Stimulated activated CD4-positive, alpha-beta T cell treated with anti-CD3 and anti-CD28 coated beads, TNF-alpha, amount 100 ng/mL, for 48 hours (primary cell): ENCODE measurements around the gene PWWP2A.
"Not testable (repeated sequence)": the region's sequence is repeated elsewhere in the genome, so short reads cannot be mapped to it uniquely, and the experiment has no call there.

Experiments used
- DNase-seq, 3 donors: peaks; one replicate each; pipeline ENCODE4 v3.0.0-alpha.2; 2020; ENCODE audit warnings: low read depth in 3 of 3

The PWWP2A gene, protein sequence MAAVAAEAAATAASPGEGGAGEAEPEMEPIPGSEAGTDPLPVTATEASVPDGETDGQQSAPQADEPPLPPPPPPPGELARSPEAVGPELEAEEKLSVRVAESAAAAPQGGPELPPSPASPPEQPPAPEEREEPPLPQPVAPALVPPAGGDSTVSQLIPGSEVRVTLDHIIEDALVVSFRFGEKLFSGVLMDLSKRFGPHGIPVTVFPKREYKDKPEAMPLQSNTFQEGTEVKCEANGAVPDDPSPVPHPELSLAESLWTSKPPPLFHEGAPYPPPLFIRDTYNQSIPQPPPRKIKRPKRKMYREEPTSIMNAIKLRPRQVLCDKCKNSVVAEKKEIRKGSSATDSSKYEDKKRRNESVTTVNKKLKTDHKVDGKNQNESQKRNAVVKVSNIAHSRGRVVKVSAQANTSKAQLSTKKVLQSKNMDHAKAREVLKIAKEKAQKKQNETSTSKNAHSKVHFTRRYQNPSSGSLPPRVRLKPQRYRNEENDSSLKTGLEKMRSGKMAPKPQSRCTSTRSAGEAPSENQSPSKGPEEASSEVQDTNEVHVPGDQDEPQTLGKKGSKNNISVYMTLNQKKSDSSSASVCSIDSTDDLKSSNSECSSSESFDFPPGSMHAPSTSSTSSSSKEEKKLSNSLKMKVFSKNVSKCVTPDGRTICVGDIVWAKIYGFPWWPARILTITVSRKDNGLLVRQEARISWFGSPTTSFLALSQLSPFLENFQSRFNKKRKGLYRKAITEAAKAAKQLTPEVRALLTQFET

DNA sequence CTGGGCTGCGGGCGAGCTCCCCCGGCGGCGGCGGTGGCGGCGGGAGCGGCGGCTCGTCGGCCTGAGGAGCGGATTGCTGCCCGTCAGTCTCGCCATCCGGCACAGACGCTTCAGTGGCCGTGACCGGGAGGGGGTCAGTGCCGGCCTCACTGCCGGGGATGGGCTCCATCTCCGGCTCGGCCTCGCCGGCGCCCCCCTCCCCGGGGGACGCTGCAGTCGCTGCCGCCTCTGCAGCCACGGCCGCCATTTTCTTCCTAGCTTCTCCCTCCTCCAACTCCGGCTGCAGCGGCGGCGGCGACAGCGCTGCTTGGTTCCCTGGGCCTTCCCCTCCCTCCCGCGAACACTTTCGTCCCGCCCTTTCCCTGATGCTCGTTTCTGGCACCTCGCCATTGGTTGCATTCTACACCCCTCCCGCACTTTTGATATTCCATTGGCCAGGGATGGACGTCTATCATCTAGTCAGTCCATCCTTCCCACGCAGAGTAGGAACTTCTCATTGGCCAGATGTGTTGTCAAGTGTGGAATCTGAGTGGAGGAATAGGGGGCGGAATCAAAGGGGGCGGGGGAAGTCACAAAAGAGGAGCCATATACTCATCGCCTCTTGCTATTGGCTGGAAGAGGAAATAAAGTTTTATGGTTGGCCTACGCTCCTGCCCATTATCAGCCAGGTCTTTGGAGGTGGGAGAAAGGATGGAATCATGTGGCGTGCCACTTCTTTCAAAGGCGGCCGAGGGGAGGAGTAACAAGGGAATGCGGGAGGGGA, at the start of gene PWWP2A:
PWWP2A (minus strand) TSS at position 309 of the 763 bp plus-strand sequence; CDS start at position 247, 62 bp downstream.
- peak; percentile 93 to 96 (median 94) for DNase-seq

DNA sequence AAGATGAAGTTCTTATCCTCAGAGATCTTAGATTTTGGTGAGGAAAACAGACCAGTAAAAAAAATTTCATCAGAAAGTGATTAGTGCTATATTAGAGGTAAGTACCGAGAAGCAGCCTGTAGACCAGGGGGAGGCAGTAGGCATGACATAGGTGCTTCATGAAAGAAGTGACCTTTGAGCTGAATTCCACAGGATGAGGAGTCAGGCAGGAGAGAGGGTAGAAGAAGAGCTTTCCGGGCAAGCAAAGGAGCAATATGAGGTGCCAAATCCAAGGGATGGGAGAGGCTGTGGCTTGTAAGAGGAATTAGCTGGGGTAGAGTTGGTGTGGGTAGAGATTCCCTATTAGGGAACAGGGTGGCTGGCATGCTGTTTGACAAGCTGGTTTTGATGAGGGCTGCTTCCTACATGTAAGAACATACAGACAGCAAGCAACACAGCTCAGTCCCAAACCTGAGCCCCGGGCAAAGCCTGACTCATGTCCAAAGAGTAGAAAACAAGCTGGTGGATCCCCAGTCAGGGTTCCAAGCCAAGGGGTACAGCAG, 48.4 kb upstream of the PWWP2A start:
- DNase-seq, result no peak

- DNase-seq, result no peak
Measured at GRCh38 chr5:160166973-160167623, 47.8 kb upstream of the PWWP2A start.

DNA sequence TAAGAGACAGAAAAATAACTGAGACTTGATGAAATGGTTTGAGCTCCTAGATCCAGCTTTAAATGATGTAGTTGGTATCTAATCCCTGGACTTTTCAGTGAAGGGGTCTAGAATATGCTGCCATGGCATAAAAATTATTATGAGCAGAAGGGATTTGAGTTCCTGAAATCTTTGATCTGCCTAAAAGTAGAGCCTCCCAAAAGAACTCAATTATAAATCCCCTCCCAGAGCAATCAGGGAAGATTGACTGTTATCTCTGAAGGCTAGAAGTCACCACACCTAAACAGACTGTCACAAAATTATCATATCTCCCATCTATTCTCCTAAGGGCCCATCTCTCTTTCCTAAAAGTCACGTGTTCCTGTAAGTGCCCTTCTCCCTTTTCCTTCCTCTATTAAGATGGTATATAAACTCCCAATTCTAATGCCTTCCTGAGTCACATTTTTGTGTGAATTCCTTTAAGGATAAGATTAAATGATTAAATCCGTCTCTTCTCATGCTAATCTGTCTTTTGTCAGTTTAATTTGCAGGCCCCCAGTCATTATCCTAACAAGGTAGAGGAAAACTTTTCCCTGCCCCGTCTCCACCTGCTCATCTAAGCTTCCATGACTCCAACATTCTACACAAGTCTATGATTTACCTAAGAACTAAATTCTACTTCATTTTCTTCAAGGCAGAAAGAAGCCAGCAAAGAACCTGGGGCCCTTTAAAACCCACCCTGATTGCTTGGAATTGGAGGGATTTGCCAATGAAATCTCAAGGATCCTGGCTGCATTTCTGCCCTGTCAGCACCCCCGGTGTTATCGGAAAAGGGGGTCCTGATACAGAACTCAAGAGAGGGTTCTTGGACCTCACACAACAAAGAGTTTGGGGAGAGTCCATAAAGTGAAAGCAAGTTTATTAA, 47.1 kb upstream of the PWWP2A start:
- no peak for DNase-seq

- peak in 1 of 3 donors; percentile 7 for DNase-seq
Measured at GRCh38 chr5:160165137-160166068, 46.2 kb upstream of the PWWP2A start.

GRCh38 chr5:160162910-160163309, 43.7 kb upstream of the PWWP2A start:
- DNase-seq, result no peak

DNA sequence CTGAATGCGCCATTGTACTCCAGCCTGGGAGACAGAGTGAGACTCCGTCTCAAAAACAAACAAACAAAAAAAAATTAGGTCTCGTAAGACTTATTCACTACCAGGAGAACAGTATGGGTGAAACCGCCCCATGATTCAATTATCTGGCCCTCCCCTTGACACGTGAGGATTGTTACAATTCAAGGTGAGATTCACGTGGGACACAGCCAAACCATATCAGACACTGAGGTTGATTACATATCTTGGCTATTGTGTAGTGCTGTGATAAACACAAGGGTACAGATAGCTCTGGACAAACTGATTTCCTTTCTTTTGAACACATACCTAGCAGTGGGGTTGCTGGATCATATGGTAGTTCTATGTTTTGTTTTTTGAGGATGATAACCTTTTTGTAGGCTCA, 42.4 kb upstream of the PWWP2A start:
- DNase-seq, result no peak

DNA sequence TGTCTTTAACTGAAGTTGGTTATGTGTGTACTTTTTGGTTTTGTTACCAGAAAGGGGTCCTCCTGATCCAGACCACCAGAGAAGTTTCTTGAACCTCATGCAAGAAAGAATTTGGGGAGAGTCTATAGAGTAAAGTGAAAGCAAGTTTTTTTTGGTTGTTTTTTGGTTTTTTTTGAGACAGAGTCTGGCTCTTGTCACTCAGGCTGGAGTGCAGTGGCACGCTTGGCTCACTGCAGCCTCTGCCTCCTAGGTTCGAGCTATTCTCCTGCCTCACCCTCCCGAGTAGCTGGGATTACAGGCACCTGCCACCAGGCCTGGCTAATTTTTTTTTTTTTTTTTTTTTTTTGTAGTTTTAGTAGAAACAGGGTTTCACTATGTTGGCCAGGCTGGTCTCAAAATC, 41.6 kb upstream of the PWWP2A start:
- DNase-seq, result not testable (repeated sequence)

- no peak for DNase-seq
Measured at GRCh38 chr5:160159991-160160792, 40.9 kb upstream of the PWWP2A start.

- DNase-seq, result no peak
Measured at GRCh38 chr5:160158087-160158486, 38.8 kb upstream of the PWWP2A start.

GRCh38 chr5:160155017-160155750, 35.9 kb upstream of the PWWP2A start:
- DNase-seq, result no peak

GRCh38 chr5:160152901-160153300, 33.7 kb upstream of the PWWP2A start:
- no peak for DNase-seq

DNA sequence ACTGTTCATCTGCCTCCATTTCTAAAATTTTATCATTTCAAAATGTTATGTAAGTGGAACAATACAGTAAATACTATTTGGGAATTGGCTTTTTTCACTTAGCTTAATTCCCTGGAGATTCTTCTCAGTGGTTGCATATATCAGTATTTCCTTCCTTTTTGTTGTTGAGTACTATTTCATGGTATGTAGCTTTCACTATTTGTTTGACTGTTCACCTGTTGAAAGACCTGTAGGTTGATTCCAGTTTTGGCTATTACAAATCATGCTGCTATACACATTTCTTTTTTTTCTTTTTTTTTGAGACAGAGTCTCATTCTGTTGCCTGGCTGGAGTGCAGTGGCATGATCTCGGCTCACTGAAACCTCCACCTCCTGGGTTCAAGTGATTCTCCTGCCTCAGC, 33.0 kb upstream of the PWWP2A start:
- no peak for DNase-seq

- no peak for DNase-seq
Measured at GRCh38 chr5:160151017-160151416, 31.8 kb upstream of the PWWP2A start.

GRCh38 chr5:160150381-160150780, 31.1 kb upstream of the PWWP2A start:
- DNase-seq, result no peak

DNA sequence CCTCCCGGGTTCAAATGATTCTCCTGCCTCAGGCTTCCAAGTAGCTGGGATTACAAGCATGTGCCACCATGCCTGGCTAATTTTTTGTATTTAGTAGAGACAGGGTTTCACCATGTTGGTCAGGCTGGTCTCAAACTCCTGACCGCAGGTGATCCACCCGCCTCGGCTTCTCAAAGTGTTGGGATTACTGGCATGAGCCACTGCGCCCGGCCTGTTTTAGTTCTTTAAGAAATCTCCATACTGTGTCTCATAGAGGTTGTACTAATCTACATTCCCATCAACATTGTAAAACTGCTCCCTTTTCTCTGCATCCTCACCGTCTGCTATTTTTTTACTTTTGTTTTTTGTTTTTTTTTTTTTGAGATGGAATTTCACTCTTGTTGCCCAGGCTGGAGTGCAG, 25.2 kb upstream of the PWWP2A start:
- not testable (repeated sequence) for DNase-seq

- DNase-seq, result no peak
Measured at GRCh38 chr5:160134332-160134731, 15.1 kb upstream of the PWWP2A start.

DNA sequence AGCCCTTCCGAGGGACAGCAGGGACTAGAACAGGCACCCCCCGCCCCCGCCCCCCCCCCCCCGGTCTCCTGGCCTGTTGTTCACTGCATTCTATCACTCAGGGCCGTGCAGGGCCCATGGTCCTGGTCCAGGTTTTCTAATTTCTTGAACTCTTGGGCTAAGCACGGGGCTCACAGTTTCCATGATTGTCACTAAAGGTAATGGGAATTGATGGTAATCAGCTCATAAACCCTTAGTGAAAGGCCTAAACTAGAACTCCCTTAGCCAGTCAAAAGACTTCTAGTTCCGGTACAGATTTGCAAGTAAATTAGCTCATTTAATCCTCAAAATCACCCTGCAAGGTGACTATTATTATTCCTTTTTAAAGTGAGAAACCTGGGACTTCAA, 14.7 kb upstream of the PWWP2A start:
- no peak for DNase-seq
